ENCODE data around the gene CLCNKB. TPM values are rescaled to one million over a fixed set of nuclear protein-coding genes. Genes with fewer than 3 reads are reported as not detected.
"Not testable (repeated sequence)": the region's sequence is repeated elsewhere in the genome, so short reads cannot be mapped to it uniquely, and the experiment has no call there.

CLCNKB gene
- total and polyA plus RNA-seq, 2 experiments from 2014 or later: 24.8 to 55.6 TPM

DNA sequence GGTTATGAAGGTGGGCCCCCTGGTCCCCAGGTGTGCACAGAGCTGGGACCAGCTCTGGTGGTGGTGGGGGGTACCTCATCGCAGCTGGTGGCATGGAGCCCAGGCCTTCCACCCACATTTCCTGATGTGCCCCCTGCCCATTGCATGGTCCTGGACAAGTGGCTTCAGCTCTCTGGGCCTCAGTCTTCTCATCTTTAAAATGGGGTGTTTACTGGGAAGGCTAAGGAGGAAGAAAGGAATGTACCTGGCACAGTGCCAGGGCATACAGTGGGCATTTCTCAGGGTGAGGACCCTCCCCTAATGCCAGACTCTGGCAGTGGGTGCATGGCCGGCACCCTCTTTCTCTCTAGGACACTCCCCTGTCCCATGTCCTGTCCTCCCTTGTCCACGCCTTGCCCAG lies 7.5 kb downstream of the CLCNKB start:
- peaks cover 9% of the 10 kb centered on the region for H3K4me1 ChIP-seq (ENCODE audit: low read depth)
- TF ChIP-seq, protein P1, sequence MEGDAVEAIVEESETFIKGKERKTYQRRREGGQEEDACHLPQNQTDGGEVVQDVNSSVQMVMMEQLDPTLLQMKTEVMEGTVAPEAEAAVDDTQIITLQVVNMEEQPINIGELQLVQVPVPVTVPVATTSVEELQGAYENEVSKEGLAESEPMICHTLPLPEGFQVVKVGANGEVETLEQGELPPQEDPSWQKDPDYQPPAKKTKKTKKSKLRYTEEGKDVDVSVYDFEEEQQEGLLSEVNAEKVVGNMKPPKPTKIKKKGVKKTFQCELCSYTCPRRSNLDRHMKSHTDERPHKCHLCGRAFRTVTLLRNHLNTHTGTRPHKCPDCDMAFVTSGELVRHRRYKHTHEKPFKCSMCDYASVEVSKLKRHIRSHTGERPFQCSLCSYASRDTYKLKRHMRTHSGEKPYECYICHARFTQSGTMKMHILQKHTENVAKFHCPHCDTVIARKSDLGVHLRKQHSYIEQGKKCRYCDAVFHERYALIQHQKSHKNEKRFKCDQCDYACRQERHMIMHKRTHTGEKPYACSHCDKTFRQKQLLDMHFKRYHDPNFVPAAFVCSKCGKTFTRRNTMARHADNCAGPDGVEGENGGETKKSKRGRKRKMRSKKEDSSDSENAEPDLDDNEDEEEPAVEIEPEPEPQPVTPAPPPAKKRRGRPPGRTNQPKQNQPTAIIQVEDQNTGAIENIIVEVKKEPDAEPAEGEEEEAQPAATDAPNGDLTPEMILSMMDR (IDR thresholded peaks at IDR 0.05; ENCODE audit: low read depth, low read length): no peak
- no peak overlapping the region for H3K4me3 ChIP-seq
- no peaks in the 10 kb centered on the region for H3K36me3 ChIP-seq
- DNase-seq (ENCODE audit: low read depth in 1 of 2, low spot score in 1 of 2): no peak
- no peak overlapping the region for H3K27ac ChIP-seq
- no peaks in the 10 kb centered on the region for H3K27me3 ChIP-seq
- H3K9me3 ChIP-seq (ENCODE audit: low read depth): no peaks in the 10 kb centered on the region

DNA sequence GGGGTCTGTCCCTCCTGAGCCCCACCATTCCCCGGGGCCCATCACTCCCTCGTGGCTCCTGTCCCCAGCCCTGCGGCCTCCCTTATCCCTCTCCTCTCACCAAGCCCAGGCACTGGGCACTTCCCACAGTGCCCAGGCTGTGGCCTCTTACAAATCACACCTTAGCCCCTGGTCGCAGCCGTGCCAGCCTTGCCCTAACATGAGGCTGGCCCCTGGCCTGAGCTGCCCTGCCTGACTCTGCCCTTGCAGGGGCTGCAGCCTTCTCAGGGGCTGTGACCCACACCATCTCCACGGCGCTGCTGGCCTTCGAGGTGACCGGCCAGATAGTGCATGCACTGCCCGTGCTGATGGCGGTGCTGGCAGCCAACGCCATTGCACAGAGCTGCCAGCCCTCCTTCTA lies 8.4 kb downstream of the CLCNKB start:
- H3K27me3 ChIP-seq: not testable (repeated sequence)

DNA sequence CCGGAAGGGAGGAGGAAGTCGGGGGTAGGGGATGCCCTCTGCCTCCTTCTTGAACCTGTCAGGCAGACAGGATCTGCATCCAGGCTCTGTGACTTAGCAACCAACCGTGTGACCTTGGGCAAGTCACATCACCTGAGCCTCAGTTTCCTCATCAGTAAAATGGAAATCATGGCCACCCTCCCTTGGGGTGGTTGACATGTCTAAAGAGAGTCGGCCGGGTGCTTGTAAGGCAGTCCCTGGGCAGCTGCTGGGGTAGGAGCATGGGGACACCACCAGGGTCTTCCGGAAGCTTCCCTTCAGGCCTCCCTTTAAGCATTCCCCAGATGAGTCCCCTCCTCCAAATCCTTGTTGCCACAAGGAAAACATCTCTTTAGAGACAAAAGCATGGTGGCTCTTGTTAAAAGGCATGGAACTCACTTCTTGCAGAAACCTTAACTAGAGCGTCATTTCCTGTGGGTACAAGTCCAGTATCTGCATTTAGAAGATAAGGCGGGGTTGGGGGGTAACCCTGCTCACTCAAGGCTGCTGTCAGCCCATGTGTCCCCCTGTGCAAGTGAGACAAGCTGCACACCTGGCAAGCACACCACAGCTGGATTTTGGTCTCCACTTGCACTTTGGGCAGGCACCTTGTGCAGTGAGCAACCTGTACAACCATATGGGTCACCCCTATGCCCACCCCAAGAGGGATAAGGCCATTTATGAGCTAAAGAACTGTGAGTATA lies 10.4 kb downstream of the CLCNKB start:
- Histone ChIP-seq H3K9me3 (ENCODE audit: low read depth) (no peaks in the 10 kb centered on the region), H3K27ac (no peak overlapping the region), H3K4me3 (no peak overlapping the region), H3K4me1 (ENCODE audit: low read depth) (peaks cover 9% of the 10 kb centered on the region), H3K27me3 (no peaks in the 10 kb centered on the region), H3K36me3 (no peaks in the 10 kb centered on the region)
- TF ChIP-seq, protein P1 (IDR thresholded peaks at IDR 0.05; ENCODE audit: low read depth, low read length): no peak
- no peak for DNase-seq (ENCODE audit: low read depth in 1 of 2, low spot score in 1 of 2)

More for the DNA sequence above, 8.4 kb downstream of the CLCNKB start:
- H3K9me3 ChIP-seq (ENCODE audit: low read depth); H3K36me3 ChIP-seq; H3K4me1 ChIP-seq (ENCODE audit: low read depth); H3K27ac ChIP-seq; DNase-seq (ENCODE audit: low read depth in 1 of 2, low spot score in 1 of 2); H3K4me3 ChIP-seq: not testable (repeated sequence)

DNA sequence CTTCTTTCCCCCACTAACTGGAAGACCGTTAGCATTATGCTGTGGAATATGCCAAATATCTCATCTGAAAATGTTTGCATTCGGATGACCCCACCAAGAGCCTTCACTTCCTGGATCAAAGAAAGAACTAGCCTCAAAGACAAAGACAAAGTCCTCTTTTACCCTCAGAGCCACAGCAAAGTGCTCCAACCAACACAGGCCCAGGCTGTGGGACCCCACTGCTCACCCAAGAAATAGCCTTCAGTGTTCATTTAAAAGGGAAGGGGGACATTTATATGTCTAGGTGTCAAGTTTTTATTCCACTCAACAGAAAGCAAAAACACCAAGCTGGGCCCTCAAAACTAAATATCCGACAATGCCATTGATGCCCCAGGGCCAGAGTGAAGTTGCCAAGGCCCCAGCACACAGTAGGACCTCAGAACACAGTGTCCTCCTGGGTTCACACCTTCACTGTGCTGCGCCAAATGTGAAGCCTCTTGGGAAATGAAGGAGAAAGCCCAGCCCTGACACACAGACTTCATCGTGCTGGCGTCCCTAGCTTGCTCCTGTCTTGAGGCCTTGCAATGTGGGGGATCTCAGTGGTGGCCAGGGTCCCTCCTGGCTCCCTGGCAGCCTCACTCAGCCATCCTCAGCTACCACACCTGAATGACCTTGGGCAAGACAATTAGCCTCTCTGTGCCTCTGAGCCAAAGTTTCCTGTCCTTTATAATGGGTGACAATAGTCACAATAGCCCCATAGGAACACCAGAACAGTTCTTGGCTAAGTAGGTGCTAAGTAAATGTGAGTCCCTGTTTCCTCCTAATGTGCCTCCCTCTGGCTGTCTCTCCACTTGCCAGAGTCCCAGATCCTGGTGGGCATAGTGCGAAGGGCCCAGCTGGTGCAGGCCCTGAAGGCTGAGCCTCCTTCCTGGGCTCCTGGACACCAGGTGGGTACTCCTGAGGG lies 11.3 kb downstream of the CLCNKB start:
- DNase-seq (ENCODE audit: low read depth in 1 of 2, low spot score in 1 of 2): no peak
- no peaks in the 10 kb centered on the region for H3K9me3 ChIP-seq (ENCODE audit: low read depth)
- TF ChIP-seq, protein P1 (IDR thresholded peaks at IDR 0.05; ENCODE audit: low read depth, low read length): no peak
- H3K4me3 ChIP-seq: no peak overlapping the region
- peaks cover 7% of the 10 kb centered on the region for H3K4me1 ChIP-seq (ENCODE audit: low read depth)
- H3K27ac ChIP-seq: no peak overlapping the region
- H3K36me3 ChIP-seq: no peaks in the 10 kb centered on the region
- H3K27me3 ChIP-seq: no peaks in the 10 kb centered on the region

DNA sequence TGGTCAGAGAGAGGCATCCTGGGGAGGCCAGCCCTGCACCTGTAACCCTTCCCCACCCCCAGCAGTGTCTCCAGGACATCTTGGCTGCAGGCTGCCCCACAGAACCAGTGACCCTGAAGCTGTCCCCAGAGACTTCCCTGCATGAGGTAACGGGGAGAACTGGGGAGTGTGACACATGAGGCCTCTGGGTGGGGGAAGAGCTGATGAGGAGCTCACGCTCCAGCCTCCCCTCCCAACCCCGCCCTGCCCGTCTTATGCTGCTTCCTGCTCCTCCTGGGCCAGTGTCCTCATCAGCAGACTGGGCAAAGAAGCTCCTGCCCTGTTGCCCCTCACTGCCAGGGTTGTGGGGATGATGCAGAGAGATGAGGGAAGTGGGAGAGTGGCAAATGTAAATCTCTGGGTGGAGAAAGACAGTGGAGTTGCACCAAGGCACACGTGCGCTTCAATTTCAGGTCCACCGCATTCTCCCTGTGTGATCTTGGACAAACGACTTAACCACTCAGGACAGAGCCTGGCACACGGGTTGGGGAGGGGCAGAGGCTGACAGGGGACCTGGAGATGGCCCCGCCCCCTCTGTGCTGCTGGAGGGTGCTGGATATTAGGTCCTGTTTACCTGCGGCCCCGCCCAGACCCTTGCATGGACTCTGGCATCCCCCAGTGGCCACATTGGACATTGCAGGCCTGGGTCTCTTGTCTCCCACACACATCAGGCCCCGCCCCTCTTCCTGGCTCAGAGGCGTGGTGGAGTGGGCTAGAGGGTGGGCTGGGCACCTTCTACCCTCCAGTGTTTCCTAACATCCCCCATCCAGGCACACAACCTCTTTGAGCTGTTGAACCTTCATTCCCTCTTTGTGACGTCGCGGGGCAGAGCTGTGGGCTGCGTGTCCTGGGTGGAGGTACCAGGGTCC lies 12.3 kb downstream of the CLCNKB start:
- H3K36me3 ChIP-seq: no peaks in the 10 kb centered on the region
- peak; percentile 79 to 93 for DNase-seq (ENCODE audit: low read depth in 1 of 2, low spot score in 1 of 2)
- H3K4me1 ChIP-seq (ENCODE audit: low read depth): no peaks in the 10 kb centered on the region
- no peaks in the 10 kb centered on the region for H3K27me3 ChIP-seq
- no peak overlapping the region for H3K27ac ChIP-seq
- TF ChIP-seq, protein P1 (IDR thresholded peaks at IDR 0.05; ENCODE audit: low read depth, low read length): peak; percentile 88
- no peaks in the 10 kb centered on the region for H3K9me3 ChIP-seq (ENCODE audit: low read depth)
- no peak overlapping the region for H3K4me3 ChIP-seq

DNA sequence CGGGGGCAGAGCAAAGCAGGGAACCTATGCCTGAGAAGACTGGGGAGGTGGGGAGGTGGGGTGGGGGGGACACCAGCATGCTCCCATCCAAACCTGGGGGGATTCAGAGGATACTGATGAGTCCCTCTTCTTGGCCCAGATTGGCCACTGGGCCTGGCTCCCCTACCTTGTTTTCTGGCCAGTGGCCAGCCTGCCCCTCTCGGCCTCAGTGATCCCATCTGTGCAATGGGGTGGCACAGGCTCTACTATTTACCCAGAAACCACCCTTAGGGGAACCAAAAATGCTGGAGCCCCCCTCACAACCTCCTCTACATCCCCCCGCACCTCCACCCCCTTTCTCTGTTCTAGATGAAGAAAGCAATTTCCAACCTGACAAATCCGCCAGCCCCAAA lies 12.9 kb downstream of the CLCNKB start:
- H3K27ac ChIP-seq; H3K27me3 ChIP-seq; H3K36me3 ChIP-seq; H3K4me3 ChIP-seq; H3K9me3 ChIP-seq (ENCODE audit: low read depth); DNase-seq (ENCODE audit: low read depth in 1 of 2, low spot score in 1 of 2); H3K4me1 ChIP-seq (ENCODE audit: low read depth): not testable (repeated sequence)

DNA sequence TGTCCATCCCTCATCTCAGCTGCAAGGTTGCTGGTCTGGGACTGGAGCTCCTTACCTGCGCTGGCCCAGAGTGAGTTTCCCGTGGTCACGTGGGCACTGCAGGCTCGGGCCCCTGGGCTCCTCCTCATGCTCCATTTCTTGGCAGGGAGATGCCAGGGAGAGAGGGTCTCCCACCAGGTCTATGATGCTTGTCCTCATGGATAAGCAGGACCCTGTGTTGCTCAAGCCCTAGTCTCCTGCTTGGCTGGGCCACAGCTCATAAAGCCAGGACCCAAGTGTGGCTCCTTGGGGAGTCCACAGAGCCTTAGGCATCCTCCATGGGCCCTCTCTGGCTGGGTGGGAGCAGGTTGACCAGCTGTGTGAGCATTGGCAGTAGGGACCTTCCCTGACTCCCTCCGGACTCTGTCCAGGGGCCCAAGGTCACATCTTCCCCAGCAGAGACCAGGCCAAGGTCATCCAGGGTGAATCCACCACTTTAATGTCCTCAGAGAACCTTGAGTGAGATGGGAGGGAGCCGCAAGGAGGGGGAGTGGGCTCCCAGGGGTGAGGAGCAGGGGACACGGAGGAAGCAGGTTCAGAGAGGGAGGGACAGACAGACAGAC lies 13.8 kb downstream of the CLCNKB start:
- not testable (repeated sequence) for H3K9me3 ChIP-seq (ENCODE audit: low read depth); H3K4me1 ChIP-seq (ENCODE audit: low read depth); H3K36me3 ChIP-seq; H3K4me3 ChIP-seq; H3K27me3 ChIP-seq; H3K27ac ChIP-seq; DNase-seq (ENCODE audit: low read depth in 1 of 2, low spot score in 1 of 2)

DNA sequence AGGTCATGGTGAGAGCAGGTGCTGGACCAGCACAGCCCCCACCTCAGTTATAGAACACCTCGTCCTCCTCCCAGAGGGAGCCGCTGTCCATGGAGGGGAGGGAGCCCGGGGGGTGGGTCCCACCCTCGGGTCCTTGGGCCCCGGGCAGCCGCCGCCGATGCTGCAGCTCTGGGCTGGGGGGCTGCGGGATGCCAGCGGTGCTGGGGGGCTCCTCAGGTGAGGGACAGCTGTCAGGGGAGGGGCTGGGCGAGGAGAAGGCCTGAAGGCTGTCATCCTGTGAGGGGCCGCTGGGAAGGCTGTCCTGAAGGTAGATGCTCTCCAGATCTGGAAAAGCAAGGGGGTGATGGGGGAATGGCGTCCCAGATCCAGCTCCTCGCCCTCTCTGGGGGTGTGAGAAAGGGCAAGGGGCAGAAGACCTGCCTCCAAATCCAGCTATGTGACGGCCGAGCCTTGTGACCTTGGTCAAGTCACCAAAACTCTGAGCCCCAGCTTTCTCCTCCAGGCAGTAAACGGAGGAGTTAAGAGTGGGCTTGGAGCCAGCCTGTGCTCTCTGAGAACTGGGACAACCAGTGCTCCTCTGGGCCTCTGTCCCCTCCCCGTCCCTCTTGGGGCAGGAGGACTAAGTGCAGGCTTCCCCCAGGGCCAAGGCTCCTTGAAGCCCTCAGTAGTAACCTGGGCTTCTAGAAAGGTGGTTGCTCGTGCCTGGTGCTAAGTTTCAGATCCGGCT lies 15.0 kb downstream of the CLCNKB start:
- DNase-seq (ENCODE audit: low read depth in 1 of 2, low spot score in 1 of 2); H3K4me3 ChIP-seq; H3K9me3 ChIP-seq (ENCODE audit: low read depth): not testable (repeated sequence)

More for the DNA sequence above, 15.0 kb downstream of the CLCNKB start:
- H3K36me3 ChIP-seq; H3K27me3 ChIP-seq; H3K4me1 ChIP-seq (ENCODE audit: low read depth); H3K27ac ChIP-seq: not testable (repeated sequence)

All from cardiac muscle cell (in vitro differentiated cells and primary cell).